Tibial artery (tissue), 4 donors: ENCODE results near the gene CNIH2.

Experiments
- DNase-seq, 2 donors: peaks; one replicate each; pipeline ENCODE4 v3.0.0-alpha.2; 2019
- H3K27ac ChIP-seq, 2 donors: fragments of 200-600 bp; sonication (generic) in 1 of 2; 1 replicate in 1 of 2; 2 replicates in 1 of 2; pipeline ENCODE4 v1.5.1; 2018 to 2019; ENCODE audit warnings: mild to moderate bottlenecking in 1 of 2
- H3K27me3 ChIP-seq, 2 donors: fragments of 200-600 bp; sonication (generic) in 1 of 2; one replicate each; pipeline versions ENCODE4 v1.5.1 to v1.6.0; 2016 to 2019
- H3K36me3 ChIP-seq, 3 donors: fragments of 200-600 bp; sonication (generic) in 2 of 3; one replicate each; pipeline ENCODE4 v1.5.1; 2016 to 2019; ENCODE audit warnings: mild to moderate bottlenecking in 2 of 3
- H3K4me1 ChIP-seq, 4 donors: fragments of 200-600 bp; sonication (generic) in 2 of 4; 1 replicate in 3 of 4; 2 replicates in 1 of 4; pipeline ENCODE4 v1.5.1; 2016 to 2019
- H3K4me3 ChIP-seq, 2 donors: fragments of 200-600 bp; sonication (generic) in 1 of 2; 1 replicate in 1 of 2; 2 replicates in 1 of 2; pipeline ENCODE4 v1.5.1; 2018 to 2019; ENCODE audit warnings: mild to moderate bottlenecking in 2 of 2
- H3K9me3 ChIP-seq, 3 donors: fragments of 200-600 bp; sonication (generic) in 1 of 3; one replicate each; pipeline ENCODE4 v1.5.1; 2016 to 2019
- CTCF ChIP-seq, 2 experiments: fragments of 200-600 bp in 1 of 2; fragments of 450-650 bp in 1 of 2; IDR thresholded peaks; one replicate each; pipeline ENCODE4 v1.5.1; 2017 to 2019; ENCODE audit warnings: antibody characterized with exemption in 2 of 2, mild to moderate bottlenecking in 1 of 2, moderate library complexity in 1 of 2
- intact Hi-C: fragments of 100-400 bp; cut with DNase I; formaldehyde crosslinking; loops from one replicate; pipeline ENCODE4 v1.15.0; 2023; ENCODE audit warnings: low total_unique reads

CNIH2 gene

GRCh38 chr11:66321606-66322005, 43.6 kb downstream of the CNIH2 start:
- H3K4me3 ChIP-seq = no peak overlapping the region

GRCh38 chr11:66322732-66323427, 44.9 kb downstream of the CNIH2 start:
- DNase-seq = peak; percentile 77 to 81
- Histone ChIP-seq H3K4me1 (peaks cover 0 to 24% (median 13%) of the 10 kb centered on the region in 4 donors), H3K27ac (no peak overlapping the region), H3K36me3 (no peaks in the 10 kb centered on the region), H3K4me3 (no peak overlapping the region), H3K27me3 (peaks cover 0 to 7% of the 10 kb centered on the region in 2 donors), H3K9me3 (no peaks in the 10 kb centered on the region)
- TF ChIP-seq CTCF (IDR thresholded peaks at IDR 0.05) = no peak
- intact Hi-C loops = no loop called here

More at GRCh38 chr11:66321606-66322005, 43.6 kb downstream of the CNIH2 start:
- no peaks in the 10 kb centered on the region for H3K36me3 ChIP-seq
- no peak for TF ChIP-seq CTCF (IDR thresholded peaks at IDR 0.05)
- no peak overlapping the region for H3K27ac ChIP-seq
- no peaks in the 10 kb centered on the region for H3K9me3 ChIP-seq
- intact Hi-C loops = no loop called here
- no peak for DNase-seq
- peaks cover 0 to 30% (median 21%) of the 10 kb centered on the region in 4 donors for H3K4me1 ChIP-seq
- peaks cover 0 to 19% of the 10 kb centered on the region in 2 donors for H3K27me3 ChIP-seq

GRCh38 chr11:66323684-66324083, 45.7 kb downstream of the CNIH2 start:
- no peak for DNase-seq

GRCh38 chr11:66324664-66325063, 46.7 kb downstream of the CNIH2 start:
- Histone ChIP-seq H3K27ac (no peak overlapping the region), H3K4me1 (peaks cover 0 to 27% (median 17%) of the 10 kb centered on the region in 4 donors), H3K27me3 (peaks cover 0 to 4% of the 10 kb centered on the region in 2 donors), H3K9me3 (no peaks in the 10 kb centered on the region), H3K4me3 (no peak overlapping the region), H3K36me3 (no peaks in the 10 kb centered on the region)
- DNase-seq = no peak
- intact Hi-C loops = no loop called here
- no peak for TF ChIP-seq CTCF (IDR thresholded peaks at IDR 0.05)

More at GRCh38 chr11:66323684-66324083, 45.7 kb downstream of the CNIH2 start:
- H3K27ac ChIP-seq = no peak overlapping the region
- no peak overlapping the region for H3K4me3 ChIP-seq
- TF ChIP-seq CTCF (IDR thresholded peaks at IDR 0.05) = no peak
- peaks cover 0 to 24% (median 17%) of the 10 kb centered on the region in 4 donors for H3K4me1 ChIP-seq
- H3K36me3 ChIP-seq = no peaks in the 10 kb centered on the region
- peaks cover 0 to 4% of the 10 kb centered on the region in 2 donors for H3K27me3 ChIP-seq
- intact Hi-C loops = no loop called here
- no peaks in the 10 kb centered on the region for H3K9me3 ChIP-seq

GRCh38 chr11:66325263-66325671, 47.3 kb downstream of the CNIH2 start:
- Histone ChIP-seq H3K27ac (no peak overlapping the region), H3K4me3 (no peak overlapping the region), H3K27me3 (peaks cover 0 to 4% of the 10 kb centered on the region in 2 donors), H3K4me1 (peaks cover 0 to 27% (median 17%) of the 10 kb centered on the region in 4 donors), H3K36me3 (no peaks in the 10 kb centered on the region), H3K9me3 (no peaks in the 10 kb centered on the region)
- DNase-seq = no peak
- intact Hi-C loops = no loop called here
- no peak for TF ChIP-seq CTCF (IDR thresholded peaks at IDR 0.05)
